Fibroblast of pulmonary artery (primary cell): ENCODE data around the gene IRGC.

Experiments
- DNase-seq: peaks from one replicate; pipeline ENCODE4 v3.0.0-alpha.2; 2010; ENCODE audit warnings: low read depth
- H3K4me3 ChIP-seq: replicated peaks from 2 replicates; pipeline ENCODE4 v1.5.1; 2011; ENCODE audit warnings: low read depth, mild to moderate bottlenecking, control low read depth, low read length, moderate library complexity
- TF ChIP-seq, protein P1 (sequence below): IDR thresholded peaks from 2 replicates; pipeline ENCODE4 v1.5.1; 2011; ENCODE audit warnings: mild to moderate bottlenecking, control low read depth, low read length, inconsistent platforms; ENCODE audit errors: missing control alignments

IRGC gene

DNA sequence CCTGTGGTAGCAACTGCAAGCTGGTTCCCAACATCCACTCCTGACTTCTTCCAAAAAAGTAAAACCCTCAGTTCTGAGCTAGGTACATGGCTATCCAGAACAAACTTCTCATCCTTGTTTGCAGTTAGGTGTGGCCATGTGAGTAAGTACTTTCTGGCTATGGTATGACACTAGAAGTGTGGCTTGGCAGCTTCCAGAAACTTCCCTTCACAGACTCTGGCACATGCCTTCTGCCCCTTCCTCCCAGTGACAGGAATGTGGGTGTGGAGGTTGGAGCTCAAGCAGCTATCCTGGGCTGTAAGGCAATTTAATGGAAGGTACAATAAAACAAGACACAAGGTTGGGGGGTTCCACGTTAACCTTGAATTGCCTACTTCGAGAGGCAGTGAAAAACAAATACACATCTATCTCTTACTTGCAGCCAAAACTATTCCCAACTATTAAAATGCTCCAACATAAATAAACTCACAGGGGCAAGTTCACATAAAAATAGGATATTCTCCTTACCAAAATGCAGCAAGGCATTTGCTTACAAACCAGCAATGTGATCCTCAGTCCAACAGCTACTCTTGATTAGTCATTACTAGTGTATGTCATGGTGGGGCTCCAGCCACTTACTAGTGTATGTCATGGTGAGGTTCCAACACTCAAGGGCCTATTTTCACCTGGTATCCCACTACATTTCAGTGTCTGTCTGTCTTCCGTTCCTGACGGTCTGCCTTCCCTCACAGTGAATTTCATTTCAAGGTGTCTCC is 35.8 kb downstream of the IRGC start:
- H3K4me3 ChIP-seq, result no peak overlapping the region
- DNase-seq, result no peak
- TF ChIP-seq, protein P1, sequence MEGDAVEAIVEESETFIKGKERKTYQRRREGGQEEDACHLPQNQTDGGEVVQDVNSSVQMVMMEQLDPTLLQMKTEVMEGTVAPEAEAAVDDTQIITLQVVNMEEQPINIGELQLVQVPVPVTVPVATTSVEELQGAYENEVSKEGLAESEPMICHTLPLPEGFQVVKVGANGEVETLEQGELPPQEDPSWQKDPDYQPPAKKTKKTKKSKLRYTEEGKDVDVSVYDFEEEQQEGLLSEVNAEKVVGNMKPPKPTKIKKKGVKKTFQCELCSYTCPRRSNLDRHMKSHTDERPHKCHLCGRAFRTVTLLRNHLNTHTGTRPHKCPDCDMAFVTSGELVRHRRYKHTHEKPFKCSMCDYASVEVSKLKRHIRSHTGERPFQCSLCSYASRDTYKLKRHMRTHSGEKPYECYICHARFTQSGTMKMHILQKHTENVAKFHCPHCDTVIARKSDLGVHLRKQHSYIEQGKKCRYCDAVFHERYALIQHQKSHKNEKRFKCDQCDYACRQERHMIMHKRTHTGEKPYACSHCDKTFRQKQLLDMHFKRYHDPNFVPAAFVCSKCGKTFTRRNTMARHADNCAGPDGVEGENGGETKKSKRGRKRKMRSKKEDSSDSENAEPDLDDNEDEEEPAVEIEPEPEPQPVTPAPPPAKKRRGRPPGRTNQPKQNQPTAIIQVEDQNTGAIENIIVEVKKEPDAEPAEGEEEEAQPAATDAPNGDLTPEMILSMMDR, result no peak

DNA sequence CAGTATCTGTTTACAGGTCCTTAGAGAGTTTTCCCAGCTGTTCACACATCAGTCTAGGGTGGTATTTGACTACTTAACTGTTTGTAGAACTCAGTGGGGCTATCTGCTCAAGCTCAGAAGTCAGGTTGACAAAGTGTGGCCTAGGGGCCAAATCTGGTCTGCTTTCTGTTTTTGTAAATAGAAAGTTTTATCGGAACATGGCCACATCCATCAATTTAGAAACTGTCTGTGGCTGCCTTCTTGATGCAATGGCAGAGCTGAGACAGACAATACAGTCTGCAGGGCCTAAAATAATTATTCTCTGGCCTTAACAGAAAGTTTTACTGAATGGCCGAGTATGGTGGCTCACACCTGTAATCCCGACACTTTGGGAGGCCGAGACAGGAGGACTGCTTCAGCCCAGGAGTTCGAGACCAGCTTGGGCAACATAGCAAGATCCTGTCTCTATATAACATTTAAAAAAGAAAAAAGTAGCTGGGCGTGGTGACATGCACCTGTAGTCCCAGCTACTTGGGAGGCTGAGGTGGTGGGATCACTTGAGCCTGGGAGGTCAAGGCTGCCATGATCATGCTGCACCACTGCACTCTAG is 36.5 kb downstream of the IRGC start:
- no peak overlapping the region for H3K4me3 ChIP-seq
- TF ChIP-seq, protein P1, result no peak
- DNase-seq, result no peak

DNA sequence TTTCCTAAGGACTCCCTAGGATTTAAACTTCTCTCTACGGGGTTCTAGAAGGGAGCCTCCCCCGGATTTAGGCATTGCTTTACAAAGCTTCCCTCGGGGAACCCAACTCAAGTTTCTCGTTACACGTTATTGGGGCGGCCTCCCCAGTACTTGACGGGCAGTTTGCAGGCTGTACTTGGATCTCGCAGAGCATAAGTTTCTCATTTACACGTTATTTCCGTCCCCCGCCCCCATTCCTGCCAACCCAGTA is 38.3 kb downstream of the IRGC start:
- H3K4me3 ChIP-seq, result peak overlapping the region; percentile 85
- no peak for DNase-seq
- TF ChIP-seq, protein P1, result no peak

DNA sequence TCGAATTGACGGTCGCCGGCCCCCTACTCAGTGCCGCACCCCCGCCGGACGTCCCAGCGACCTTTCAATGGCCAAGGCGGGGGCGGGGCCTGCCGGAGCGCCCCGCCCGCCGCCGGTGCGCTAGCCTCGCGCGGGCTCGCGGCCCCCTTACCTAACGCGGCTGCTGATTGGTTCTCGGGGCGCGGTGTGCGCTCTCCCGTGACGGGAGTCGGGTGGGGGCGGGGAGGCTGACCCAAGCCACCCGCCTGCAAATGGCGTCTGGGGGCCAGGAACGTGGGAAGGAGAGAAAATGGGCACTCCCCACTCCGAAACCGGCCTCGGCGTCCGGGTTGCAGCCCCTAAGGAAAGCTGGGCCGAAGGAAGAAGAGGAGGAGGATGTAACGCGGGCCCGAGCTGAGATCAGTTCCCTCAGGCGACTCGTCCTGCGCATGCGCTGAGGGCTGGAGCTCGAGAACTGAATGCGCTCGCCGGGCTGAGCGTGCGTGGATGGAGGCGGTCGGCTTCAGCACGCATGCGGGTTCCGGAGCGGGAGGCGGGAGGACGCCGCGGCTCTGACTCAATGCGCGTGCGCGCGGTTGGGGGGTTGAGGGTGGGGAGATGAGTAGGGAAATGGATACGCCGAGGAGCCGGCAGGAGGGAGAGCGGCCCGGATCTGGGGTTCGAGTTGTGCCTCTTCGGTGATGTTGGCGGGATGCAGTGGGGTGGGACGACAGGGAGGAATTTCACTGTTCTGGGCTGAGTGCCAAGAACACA is 38.8 kb downstream of the IRGC start, which contains the start of gene SMG9:
Gene SMG9 (minus strand): TSS at position 460 of the 753 bp plus-strand sequence. CDS start 4,221 bp downstream, outside the sequence.
- peak; percentile 98 for DNase-seq
- peak within 1 kb of the TSS; percentile 85 for H3K4me3 ChIP-seq
- TF ChIP-seq, protein P1, result no peak

DNA sequence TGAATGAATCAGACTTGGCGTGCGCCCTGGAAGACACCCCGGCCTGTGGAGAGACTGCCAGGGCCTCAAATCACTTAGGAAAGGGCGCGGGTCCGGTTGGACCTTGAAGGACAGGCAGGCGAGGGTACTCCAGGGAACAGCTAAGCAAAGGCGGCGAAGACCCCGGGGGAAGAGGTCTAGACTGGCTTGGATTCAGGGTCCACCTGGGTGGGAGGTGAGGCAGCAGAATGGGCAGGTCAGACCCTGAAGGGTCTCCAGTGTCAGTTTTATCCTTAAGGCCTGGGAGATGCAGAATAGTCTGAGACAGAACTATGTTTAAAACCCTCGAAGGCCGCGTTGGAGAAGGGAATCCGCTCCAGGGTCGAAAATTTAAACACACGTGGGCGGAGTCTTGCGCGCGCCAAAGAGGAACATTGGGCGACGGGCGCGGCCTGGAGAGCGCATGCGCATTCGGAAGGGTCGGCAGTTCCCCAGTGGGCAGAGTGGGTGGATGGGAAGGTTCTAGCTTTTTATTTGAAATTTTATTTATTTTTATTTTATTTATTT is 39.5 kb downstream of the IRGC start:
- DNase-seq, result peak; percentile 78
- H3K4me3 ChIP-seq, result peak overlapping the region; percentile 85
- TF ChIP-seq, protein P1, result no peak

DNA sequence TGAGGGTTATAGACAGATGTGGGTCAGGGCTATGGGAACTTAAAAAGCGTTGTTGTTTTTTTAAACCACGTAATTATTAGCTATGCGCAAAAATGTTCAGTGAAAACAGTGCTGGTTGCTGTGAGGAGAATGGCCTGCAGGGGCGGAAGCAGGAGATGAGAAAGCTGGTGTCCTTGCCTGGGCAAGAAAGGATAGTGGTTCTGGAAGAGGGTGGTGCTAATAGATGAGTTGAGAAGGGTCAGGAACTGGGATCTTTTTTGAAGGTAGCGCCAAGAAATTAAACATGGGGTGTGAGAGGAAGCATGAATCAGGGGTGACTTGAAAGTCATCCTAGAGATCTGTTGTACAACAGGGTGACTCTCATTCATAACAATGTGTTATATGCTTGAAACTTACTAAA is 43.6 kb downstream of the IRGC start:
- TF ChIP-seq, protein P1, result peak; percentile 54
- no peak overlapping the region for H3K4me3 ChIP-seq
- DNase-seq, result no peak
